ENCODE results near the gene POLL.
"Not testable (repeated sequence)": the region's sequence is repeated elsewhere in the genome, so short reads cannot be mapped to it uniquely, and the experiment has no call there.

The POLL gene

DNA sequence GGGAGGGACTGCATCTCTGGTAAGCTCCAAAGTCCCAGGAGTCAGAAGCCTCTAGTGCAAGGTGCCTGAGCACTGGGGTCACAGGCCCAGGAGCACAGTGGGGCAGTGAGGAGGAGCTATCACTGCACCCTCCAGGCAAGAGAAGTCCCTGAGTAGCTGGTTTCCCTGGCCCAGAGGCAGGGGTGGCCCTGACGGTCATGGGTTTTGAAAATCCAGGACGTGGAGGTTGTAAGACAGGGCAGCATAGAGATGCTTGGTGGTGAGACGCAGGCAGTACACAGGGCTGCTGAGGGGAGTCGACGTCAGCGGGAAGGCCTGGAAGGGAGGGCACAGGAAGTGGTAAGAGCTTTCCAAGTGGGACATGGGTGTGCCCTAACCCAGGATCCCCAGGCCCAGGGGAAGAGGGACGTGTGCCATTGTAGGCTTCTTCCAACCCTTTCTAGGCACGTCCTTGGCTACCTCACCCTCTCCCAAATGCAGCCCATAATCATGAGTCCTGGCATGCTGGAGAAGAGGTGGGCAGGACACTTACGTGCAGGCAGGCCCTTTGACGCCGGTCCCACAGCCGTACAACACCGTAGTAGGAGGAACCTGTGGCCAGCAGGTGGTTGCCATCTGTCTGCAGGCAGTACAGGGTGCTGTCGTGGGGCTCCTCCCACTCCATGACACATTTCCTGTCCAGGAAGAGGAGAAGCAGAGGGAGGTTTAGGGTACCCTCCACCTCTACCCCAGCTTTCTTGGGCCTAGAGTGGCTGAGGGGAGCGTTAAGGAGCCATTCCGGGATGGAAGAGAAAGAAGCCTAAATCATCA is 23.2 kb upstream of the POLL start:
- DNase-seq: peak; percentile 27

GRCh38 chr10:101609481-101609880 is 21.4 kb upstream of the POLL start:
- DNase-seq: peak; percentile 44

DNA sequence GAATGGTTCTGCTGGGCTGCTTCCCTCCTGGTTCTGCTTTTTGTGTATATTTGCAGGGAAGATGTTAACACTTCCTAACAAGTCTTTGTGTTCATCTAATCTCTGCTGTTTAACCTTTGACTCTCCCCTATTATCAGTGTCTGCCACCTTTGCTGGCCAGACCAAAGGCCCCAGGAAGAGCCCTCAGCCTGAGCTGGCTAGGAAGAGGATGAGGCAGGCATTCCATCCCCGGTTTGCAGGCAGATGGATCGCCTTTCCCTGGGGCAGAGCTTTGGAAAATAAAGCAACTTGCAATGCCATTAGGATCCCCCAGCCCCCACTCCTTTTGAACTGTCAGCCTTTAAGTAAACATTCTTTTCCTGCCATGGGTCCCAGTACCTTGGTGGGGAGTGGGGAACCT is 19.1 kb upstream of the POLL start:
- DNase-seq: no peak

GRCh38 chr10:101602761-101603398 is 14.8 kb upstream of the POLL start:
- peak; percentile 70 for DNase-seq

GRCh38 chr10:101601541-101601940 is 13.5 kb upstream of the POLL start:
- DNase-seq: no peak

- DNase-seq: no peak
Observed at GRCh38 chr10:101597091-101597900, 9.2 kb upstream of the POLL start.

GRCh38 chr10:101595591-101596433 is 7.8 kb upstream of the POLL start:
- DNase-seq: peak; percentile 21

GRCh38 chr10:101593331-101593730 is 5.3 kb upstream of the POLL start:
- DNase-seq: not testable (repeated sequence)

GRCh38 chr10:101588879-101589278 is 822 bp upstream of the POLL start:
- DNase-seq: peak; percentile 31

GRCh38 chr10:101585841-101586240 is 2.2 kb downstream of the POLL start:
- no peak for DNase-seq

DNA sequence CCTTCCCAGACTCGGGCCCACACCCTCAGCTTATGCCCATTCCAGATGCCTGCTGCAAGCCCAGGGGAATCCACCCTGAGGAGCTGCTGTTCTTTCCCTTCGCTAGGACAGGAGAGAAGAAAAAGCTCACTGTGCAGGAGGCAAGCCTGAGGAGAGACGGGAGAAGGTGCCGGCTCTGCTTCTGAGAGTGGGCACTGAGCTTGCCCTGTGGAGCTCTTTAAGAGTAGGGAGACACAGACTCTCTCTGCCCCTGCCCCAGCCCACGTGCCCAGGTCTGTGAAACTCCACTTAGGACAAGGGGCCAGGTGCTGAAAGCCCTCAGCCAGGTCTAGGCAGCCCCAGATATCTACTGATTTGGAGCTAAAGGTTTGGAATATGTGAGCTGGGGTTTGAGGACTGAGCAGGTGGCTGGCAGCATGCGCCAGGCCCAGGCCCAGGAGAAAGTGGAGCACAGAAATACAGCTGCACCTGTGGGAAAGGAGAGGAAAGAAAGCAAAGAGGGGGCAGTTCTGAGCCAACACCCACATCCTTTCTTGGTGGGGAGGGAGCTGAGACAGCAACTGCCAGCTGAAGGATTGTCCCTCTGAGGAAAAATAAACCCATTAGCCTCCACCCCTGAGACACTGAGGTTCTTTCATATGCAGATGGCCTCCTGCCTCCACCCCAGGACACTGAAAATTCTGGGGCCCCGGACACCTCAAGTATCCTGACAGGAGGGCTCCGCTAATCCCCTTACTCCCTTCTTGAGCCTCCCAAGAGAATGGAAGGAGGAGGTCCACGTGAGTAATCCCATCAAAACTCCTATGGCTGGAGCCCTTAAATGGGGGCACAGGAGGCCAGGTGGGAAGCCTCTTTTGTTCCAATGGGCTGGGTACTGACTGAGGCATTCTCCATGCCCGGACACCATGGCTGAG is 7.3 kb downstream of the POLL start:
- no peak for DNase-seq

- DNase-seq: no peak
Observed at GRCh38 chr10:101579516-101579870, 8.6 kb downstream of the POLL start.

DNA sequence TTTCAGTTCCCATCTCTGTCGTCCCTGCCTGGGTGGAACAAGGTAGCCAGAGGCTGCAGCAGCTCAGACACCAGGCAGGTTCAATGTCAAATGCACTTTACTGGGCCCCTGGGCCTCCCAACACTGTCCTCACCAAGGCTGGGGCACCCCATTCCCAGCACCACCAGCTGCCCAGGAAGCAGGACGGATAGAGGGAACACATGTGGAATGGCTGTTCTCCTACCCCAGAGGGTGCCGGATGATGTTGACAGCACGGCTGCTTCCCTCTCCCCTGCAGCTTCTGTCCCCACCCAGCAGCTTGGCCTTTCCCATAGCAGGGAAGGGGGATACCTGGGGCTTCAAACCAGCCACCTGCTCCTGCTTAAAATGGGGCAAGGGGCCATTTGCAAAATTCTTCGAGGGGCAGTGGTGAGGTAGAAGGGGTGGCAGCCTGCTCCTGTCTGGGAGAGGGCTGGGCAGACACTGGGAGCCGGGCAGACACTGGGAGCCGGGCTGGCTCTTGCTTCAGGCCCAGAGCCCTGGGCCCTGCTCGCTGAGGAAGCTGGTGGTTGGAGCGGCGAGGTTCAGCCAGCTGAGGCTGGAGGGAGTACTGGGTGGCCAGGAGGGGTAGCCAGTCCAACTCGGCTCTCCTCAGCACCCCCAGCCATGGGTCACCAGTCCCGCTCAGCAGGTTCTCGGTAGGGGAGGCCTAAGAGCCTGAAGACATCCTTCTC is 9.1 kb downstream of the POLL start:
- no peak for DNase-seq

DNA sequence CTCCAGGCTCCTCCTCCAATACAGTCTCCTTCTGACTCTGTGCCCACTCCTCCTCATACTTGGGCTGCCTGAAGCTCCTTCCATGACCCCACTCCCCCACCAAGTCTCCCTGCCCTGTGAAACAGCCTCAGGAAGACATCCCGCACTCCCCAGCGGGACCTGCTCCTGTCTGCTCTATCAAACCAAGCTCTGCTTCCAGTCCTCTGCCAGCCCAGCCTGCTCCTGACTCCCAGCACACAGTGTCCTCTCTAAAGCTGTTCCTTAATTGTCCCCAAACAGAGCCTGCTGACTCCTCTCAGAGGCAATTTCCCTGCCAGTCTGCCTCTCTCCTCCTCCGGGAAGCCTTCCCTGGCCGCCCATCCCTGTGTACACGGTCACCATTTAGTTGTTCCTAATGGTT is 9.9 kb downstream of the POLL start:
- no peak for DNase-seq

DNA sequence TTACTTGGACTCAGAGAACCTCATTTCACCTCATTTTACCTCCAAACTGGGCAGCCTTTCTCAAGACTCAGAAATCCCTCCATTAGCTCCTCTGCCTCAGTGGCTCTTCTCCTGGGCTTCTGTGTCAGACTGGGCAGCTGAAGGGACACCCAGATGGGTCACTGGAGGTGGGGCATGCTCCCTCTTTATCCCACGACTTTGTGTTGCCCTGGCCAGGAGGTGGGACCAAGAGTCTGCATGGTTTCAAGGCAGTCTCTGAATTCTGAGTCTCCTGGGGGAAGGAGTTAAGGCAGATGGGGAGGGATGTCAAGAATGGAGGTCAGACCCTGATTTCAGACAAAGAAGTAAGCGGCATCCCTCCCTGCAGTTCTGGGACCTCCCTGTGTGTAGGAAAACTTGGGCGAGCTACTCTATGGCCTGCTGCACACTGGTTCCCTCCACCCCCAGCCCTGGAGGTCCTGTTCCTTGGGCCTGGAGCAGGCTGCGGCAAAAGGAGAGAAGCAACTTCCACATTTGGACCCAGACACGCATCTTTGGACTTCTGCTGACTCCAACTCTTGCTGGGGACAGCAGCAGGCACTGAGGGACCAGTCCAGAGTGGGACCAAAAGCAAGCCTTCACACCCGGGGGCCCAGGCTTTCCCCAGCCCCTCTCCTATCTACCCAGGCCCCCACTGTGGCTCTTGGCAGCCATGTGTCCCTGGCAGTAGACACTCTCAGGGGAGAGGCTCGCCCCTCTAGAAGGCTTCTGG is 10.8 kb downstream of the POLL start:
- DNase-seq: no peak

GRCh38 chr10:101576211-101576863 is 11.7 kb downstream of the POLL start:
- DNase-seq: no peak

- DNase-seq: no peak
Observed at GRCh38 chr10:101575580-101576210, 12.4 kb downstream of the POLL start.

- DNase-seq: no peak
Observed at GRCh38 chr10:101575091-101575490, 13.0 kb downstream of the POLL start.
